Measurements from ENCODE around the gene CDH3.

GRCh38 chr16:68644715-68645493, at the start of gene CDH3:
- TF ChIP-seq CTCF (conservative IDR thresholded peaks at IDR 0.05 in 1 of 2, IDR thresholded peaks at IDR 0.05 in 1 of 2; ENCODE audit: low read depth in 1 of 2, low read length in 2 of 2), result no peak
- no peak for TF ChIP-seq EZH2 (IDR thresholded peaks at IDR 0.05; ENCODE audit: low read length, missing control alignments)
